ENCODE results near the gene DGUOK.
A peak's percentile ranks its signal among the peaks of the same experiment; 100 is the strongest.

DGUOK gene

DNA sequence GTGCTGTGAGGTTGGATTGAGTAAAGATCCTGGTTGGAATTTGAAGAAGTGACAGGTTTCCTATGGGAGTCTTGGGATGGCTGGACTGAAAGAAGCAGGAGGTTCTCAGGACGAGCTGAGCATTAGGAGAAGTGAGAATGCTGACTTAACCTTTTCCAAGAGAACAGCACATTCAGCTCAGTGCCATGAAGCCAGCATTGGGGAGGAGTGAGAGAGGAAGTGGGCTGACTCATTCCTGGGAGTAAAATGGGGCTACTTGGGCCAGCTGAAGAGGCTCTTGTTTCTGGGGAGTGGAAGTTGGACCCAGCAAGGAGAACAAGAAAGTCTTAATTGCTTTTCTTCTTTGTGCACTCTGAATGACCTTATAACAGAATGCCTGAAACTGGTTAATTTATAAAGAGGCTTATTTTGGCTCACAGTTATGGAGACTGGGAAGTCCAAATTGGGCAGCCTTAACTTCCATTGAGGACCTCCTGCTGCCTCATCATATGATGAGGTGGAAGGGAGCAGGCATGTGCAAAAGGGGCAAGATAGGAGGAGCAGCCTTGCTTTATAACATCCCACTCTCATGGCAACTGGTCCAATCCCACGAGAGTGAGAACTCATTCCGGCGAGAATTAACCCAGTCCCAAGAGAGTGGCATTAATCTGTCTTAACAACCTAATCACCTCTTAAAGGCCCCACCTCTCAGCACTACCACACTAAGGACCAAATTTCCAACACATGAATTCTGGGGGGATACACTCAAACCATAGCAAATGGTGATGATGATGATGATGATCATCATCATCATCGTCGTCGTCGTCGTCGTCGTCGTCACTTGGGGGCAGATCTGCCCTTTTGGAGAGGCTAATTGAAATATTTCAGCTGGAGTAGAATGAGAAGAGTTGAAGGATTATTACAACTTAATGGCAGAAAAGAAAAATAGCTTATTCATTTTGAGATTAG lies 26.1 kb downstream of the DGUOK start:
- H3K27me3 ChIP-seq (ENCODE audit: control insufficient read depth in 1 of 2, insufficient read depth in 1 of 2, low read length in 2 of 2) = no peaks in the 10 kb centered on the region
- no peaks in the 10 kb centered on the region for H3K4me1 ChIP-seq (ENCODE audit: control insufficient read depth, insufficient read depth, low read depth, low read length)
- H2AFZ ChIP-seq (ENCODE audit: low read depth, low read length) = no peak overlapping the region
- no peak overlapping the region for H3K4me2 ChIP-seq (ENCODE audit: low read length, poor library complexity, severe bottlenecking)
- no peak overlapping the region for H3K4me3 ChIP-seq (ENCODE audit: insufficient read depth in 1 of 2, low read depth in 1 of 2, low read length in 2 of 2)
- H3K9ac ChIP-seq (ENCODE audit: low read length) = no peak overlapping the region
- H2BK120ac ChIP-seq (ENCODE audit: low read depth, low read length) = no peak overlapping the region
- H3K79me1 ChIP-seq (replicated peaks; ENCODE audit: low read length, poor library complexity, severe bottlenecking) = peaks cover 57% of the 10 kb centered on the region
- H4K8ac ChIP-seq (ENCODE audit: low read length) = no peak overlapping the region
- no peak overlapping the region for H3K27ac ChIP-seq (ENCODE audit: low read length, poor library complexity, severe bottlenecking)
- no peak overlapping the region for H4K91ac ChIP-seq (ENCODE audit: low read length)
- no peak overlapping the region for H2BK15ac ChIP-seq (ENCODE audit: low read depth, poor library complexity, severe bottlenecking)
- H3K4ac ChIP-seq (ENCODE audit: low read depth in 1 of 2, low read length in 2 of 2) = no peak overlapping the region
- no peak overlapping the region for H3K23ac ChIP-seq (ENCODE audit: low read length in 2 of 2)
- no peak overlapping the region for H2AK5ac ChIP-seq (ENCODE audit: low read length, severe bottlenecking)
- peaks cover 56 to 91% of the 10 kb centered on the region in 2 experiments for H3K36me3 ChIP-seq (ENCODE audit: control insufficient read depth in 1 of 2, insufficient read depth in 2 of 2, low read depth in 1 of 2, low read length in 2 of 2)
- H3K18ac ChIP-seq (ENCODE audit: low read depth in 1 of 2, low read length in 2 of 2) = no peak overlapping the region
- WGBS = 66% methylated on average over 12 of the region's 12 CpGs
- no peak overlapping the region for H3K14ac ChIP-seq (ENCODE audit: low read length in 2 of 2)
- no peak overlapping the region for H2BK5ac ChIP-seq (ENCODE audit: low read depth, low read length, poor library complexity, severe bottlenecking)
- no peaks in the 10 kb centered on the region for H3K9me3 ChIP-seq (ENCODE audit: control insufficient read depth, low read length)
- DNase-seq = peak; percentile 50
- H2BK12ac ChIP-seq (ENCODE audit: low read length in 2 of 2) = no peak overlapping the region

DNA sequence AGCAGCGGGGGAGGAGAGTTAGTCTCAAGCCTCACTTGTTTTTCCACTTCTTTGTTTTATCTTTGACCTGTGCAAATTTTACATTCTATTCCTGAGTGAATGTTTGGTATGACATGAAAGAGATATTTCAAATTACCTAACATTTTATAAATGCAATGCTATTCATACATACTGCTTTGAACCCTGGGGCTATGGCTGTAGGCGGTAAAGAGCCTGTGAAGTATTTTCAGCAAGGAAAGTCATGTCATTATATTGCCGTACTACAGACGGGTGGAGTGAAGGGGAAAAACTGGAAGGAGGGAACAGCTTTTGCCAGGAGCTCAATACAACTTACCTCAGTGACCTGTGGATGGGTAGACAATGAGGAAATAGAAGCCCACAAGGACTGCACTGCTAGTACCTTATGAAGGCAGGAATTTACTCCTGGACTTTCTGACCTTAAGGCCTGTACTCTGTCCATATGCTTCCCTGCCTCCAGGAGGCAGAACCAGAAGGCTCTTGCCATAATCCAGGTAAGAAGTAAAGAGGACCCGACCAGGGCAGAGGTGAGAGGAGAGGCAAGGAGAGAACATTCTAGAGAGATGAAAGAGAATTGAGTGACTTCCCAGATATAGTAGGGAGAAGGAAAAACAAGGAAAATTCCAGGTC lies 29.7 kb downstream of the DGUOK start:
- Histone ChIP-seq H3K18ac (ENCODE audit: low read depth in 1 of 2, low read length in 2 of 2) (no peak overlapping the region), H2BK120ac (ENCODE audit: low read depth, low read length) (no peak overlapping the region)

DNA sequence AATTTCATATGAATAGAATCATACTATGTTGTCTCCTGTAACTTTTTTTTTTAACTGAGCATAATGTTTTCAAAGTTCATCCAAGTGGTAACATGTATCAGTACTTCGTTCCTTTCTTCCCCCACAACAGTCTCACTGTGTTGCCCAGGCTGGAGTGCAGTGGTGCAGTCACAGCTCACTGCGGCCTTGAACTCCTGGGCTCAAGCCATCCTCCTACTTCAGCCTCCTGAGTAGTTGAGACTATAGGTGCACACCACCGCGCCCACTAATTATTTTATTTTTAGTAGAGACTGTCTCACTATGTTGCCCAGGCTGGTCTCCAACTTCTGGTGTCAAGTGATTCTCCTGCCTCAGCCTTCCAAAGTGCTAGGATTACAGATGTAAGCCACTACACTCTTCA lies 34.6 kb downstream of the DGUOK start:
- Histone ChIP-seq H3K14ac (ENCODE audit: low read length in 2 of 2) (no peak overlapping the region), H2BK12ac (ENCODE audit: low read length in 2 of 2) (no peak overlapping the region), H3K79me1 (replicated peaks; ENCODE audit: low read length, poor library complexity, severe bottlenecking) (peaks cover 16% of the 10 kb centered on the region), H4K91ac (ENCODE audit: low read length) (no peak overlapping the region), H3K9me3 (ENCODE audit: control insufficient read depth, low read length) (peaks cover 3% of the 10 kb centered on the region), H3K4me3 (ENCODE audit: insufficient read depth in 1 of 2, low read depth in 1 of 2, low read length in 2 of 2) (no peak overlapping the region), H3K4me2 (ENCODE audit: low read length, poor library complexity, severe bottlenecking) (no peak overlapping the region), H3K18ac (ENCODE audit: low read depth in 1 of 2, low read length in 2 of 2) (no peak overlapping the region), H2BK5ac (ENCODE audit: low read depth, low read length, poor library complexity, severe bottlenecking) (no peak overlapping the region), H3K27ac (ENCODE audit: low read length, poor library complexity, severe bottlenecking) (no peak overlapping the region), H4K8ac (ENCODE audit: low read length) (no peak overlapping the region), H3K36me3 (ENCODE audit: control insufficient read depth in 1 of 2, insufficient read depth in 2 of 2, low read depth in 1 of 2, low read length in 2 of 2) (peaks cover 23 to 39% of the 10 kb centered on the region in 2 experiments), H3K4me1 (ENCODE audit: control insufficient read depth, insufficient read depth, low read depth, low read length) (no peaks in the 10 kb centered on the region), H3K23ac (ENCODE audit: low read length in 2 of 2) (no peak overlapping the region), H3K27me3 (ENCODE audit: control insufficient read depth in 1 of 2, insufficient read depth in 1 of 2, low read length in 2 of 2) (no peaks in the 10 kb centered on the region), H2BK120ac (ENCODE audit: low read depth, low read length) (no peak overlapping the region), H2BK15ac (ENCODE audit: low read depth, poor library complexity, severe bottlenecking) (no peak overlapping the region), H2AK5ac (ENCODE audit: low read length, severe bottlenecking) (no peak overlapping the region), H3K9ac (ENCODE audit: low read length) (no peak overlapping the region), H3K4ac (ENCODE audit: low read depth in 1 of 2, low read length in 2 of 2) (no peak overlapping the region), H2AFZ (ENCODE audit: low read depth, low read length) (no peak overlapping the region)
- 98% methylated on average over 4 of the region's 4 CpGs for WGBS
- no peak for DNase-seq

More for the DNA sequence above, 29.7 kb downstream of the DGUOK start:
- no peak overlapping the region for H3K27ac ChIP-seq (ENCODE audit: low read length, poor library complexity, severe bottlenecking)
- no peak for DNase-seq
- H4K91ac ChIP-seq (ENCODE audit: low read length) = no peak overlapping the region
- no peaks in the 10 kb centered on the region for H3K9me3 ChIP-seq (ENCODE audit: control insufficient read depth, low read length)
- H3K9ac ChIP-seq (ENCODE audit: low read length) = no peak overlapping the region
- H3K36me3 ChIP-seq (ENCODE audit: control insufficient read depth in 1 of 2, insufficient read depth in 2 of 2, low read depth in 1 of 2, low read length in 2 of 2) = peaks cover 55 to 81% of the 10 kb centered on the region in 2 experiments
- H3K23ac ChIP-seq (ENCODE audit: low read length in 2 of 2) = no peak overlapping the region
- H3K4me1 ChIP-seq (ENCODE audit: control insufficient read depth, insufficient read depth, low read depth, low read length) = no peaks in the 10 kb centered on the region
- WGBS = 97% methylated on average over 5 of the region's 5 CpGs
- H3K4ac ChIP-seq (ENCODE audit: low read depth in 1 of 2, low read length in 2 of 2) = no peak overlapping the region
- no peak overlapping the region for H2BK12ac ChIP-seq (ENCODE audit: low read length in 2 of 2)
- H3K4me3 ChIP-seq (ENCODE audit: insufficient read depth in 1 of 2, low read depth in 1 of 2, low read length in 2 of 2) = no peak overlapping the region
- H3K79me1 ChIP-seq (replicated peaks; ENCODE audit: low read length, poor library complexity, severe bottlenecking) = peaks cover 43% of the 10 kb centered on the region
- H2AK5ac ChIP-seq (ENCODE audit: low read length, severe bottlenecking) = no peak overlapping the region
- no peaks in the 10 kb centered on the region for H3K27me3 ChIP-seq (ENCODE audit: control insufficient read depth in 1 of 2, insufficient read depth in 1 of 2, low read length in 2 of 2)
- no peak overlapping the region for H2BK15ac ChIP-seq (ENCODE audit: low read depth, poor library complexity, severe bottlenecking)
- H3K14ac ChIP-seq (ENCODE audit: low read length in 2 of 2) = no peak overlapping the region
- H3K4me2 ChIP-seq (ENCODE audit: low read length, poor library complexity, severe bottlenecking) = no peak overlapping the region
- H2AFZ ChIP-seq (ENCODE audit: low read depth, low read length) = no peak overlapping the region
- no peak overlapping the region for H4K8ac ChIP-seq (ENCODE audit: low read length)
- no peak overlapping the region for H2BK5ac ChIP-seq (ENCODE audit: low read depth, low read length, poor library complexity, severe bottlenecking)

Data from mesenchymal stem cell (in vitro differentiated cells and primary cell).